ENCODE data around the gene CYRIA.

The CYRIA gene

DNA sequence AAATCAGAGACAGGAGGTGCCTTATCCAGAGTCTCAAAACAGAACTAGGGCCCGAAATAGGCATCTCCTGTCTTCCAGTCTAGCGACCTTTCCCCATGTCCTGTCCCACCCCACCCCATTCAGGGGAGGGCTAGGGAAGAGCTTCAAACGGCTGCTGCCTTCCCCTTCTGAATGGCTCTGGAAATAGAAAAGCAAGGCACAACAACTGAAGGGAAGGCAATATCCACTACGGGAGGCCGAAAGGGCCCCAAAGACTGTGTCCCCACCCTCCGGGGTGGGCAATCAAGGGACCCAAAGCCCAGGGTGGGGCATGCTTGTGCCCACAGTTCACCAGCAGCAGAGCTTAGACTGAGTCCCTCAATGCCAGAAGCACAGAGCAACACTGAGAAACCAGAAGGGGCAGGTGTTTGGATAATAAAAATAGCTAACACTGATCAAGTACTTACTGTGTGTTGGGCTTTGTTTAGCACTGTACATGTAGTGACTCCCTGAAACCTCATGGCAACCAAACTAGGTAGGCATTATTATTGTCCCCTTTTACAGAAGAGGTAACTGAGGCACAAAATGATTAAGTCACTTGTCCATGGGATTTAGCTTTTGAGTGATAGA lies 38.5 kb downstream of the CYRIA start:
- DNase-seq = no peak

- DNase-seq = no peak
Measured at GRCh38 chr2:16626497-16626896, 39.1 kb downstream of the CYRIA start.

DNA sequence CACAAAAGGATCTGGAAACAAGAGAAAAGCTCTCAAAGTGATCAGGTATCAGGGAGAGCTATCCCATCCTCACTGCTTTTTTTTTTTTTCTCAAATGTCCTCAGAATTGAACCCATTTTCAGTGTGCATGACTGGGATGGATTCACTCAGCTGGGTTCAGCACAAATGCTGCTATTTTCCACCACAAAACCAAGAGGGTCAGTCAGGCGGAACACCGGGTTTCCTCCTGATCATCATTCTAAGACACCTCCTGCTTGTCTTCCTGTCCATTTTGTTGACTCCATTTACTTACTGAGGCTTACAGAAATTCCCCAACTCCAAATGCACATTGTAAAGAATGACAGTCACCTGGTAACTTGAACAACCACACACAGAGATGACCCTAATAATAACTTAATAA lies 39.9 kb downstream of the CYRIA start:
- DNase-seq = no peak

GRCh38 chr2:16625201-16625729 lies 40.4 kb downstream of the CYRIA start:
- DNase-seq = no peak

DNA sequence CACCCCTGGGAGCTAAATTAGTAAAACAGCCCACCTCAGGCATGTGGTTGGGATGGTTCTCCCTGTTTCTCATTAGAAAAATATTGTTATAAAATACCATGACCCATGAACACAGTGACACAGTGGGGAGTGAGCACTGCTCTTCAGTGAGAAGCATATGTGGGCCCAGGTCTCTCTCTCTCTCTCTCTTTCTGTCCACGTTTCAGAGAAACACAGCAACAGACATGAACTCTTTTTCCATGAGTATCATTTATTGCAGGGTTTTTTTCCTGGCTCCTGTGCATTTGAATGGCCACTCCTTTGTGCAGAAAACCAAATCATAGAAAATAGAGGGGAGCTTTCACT lies 41.2 kb downstream of the CYRIA start:
- DNase-seq = no peak

GRCh38 chr2:16623564-16624435 lies 41.8 kb downstream of the CYRIA start:
- no peak for DNase-seq

GRCh38 chr2:16623031-16623430 lies 42.6 kb downstream of the CYRIA start:
- DNase-seq = no peak

DNA sequence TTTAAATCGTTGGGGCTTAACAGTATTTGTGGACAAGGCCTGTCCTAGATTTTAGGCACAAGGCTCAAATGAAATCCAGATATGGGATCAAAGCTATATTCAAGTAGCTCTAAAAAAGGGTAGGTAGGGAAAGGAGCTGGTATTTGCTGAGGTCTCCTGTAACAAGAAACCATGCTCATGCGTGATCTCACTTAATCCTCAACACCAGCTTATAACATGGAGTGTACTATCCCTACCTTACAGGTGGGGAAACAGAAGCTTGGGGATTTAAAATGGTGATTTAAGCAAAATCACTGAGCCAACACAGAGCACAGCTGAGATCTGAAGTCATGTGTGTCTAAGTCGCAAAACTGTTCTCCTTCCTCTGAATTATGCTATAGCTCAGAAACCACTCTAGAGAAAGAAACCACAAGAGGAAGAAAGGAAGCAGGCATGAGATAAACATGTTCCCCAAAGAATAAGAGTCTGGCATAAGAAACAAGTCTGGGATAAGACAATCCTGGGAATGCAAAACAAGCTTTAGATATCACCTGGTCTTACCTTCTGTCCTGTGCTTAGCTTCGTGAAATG lies 43.1 kb downstream of the CYRIA start:
- DNase-seq = no peak

GRCh38 chr2:16621316-16621715 lies 44.3 kb downstream of the CYRIA start:
- DNase-seq = no peak

- DNase-seq = no peak
Measured at GRCh38 chr2:16620590-16620989, 45.0 kb downstream of the CYRIA start.

- no peak for DNase-seq
Measured at GRCh38 chr2:16619576-16620245, 45.9 kb downstream of the CYRIA start.

GRCh38 chr2:16617282-16618266 lies 48.1 kb downstream of the CYRIA start:
- DNase-seq = no peak

Measured in activated T-cell treated with anti-CD3 and anti-CD28 coated beads, Interleukin-2, amount 50 U/mL, for 1 hour (primary cell).